Mucosa of gallbladder (tissue), 1 donor: ENCODE measurements around the gene STPG3. TPM values are rescaled to one million over a fixed set of nuclear protein-coding genes. Genes with fewer than 3 reads are reported as not detected.

Source experiments
- DNase-seq: peaks from one replicate; pipeline ENCODE4 v3.0.0-alpha.2; 2020; ENCODE audit warnings: low spot score
- total RNA-seq: library from RNA; stranded (reverse); gene quantifications from one replicate; pipeline ENCODE4 v1.2.1, GENCODE V29; 2021
- donor health status: DM: no; HTN: no; CAD: no.

Gene STPG3
- total RNA-seq, 1 donor from 2014 or later, result not detected

DNA sequence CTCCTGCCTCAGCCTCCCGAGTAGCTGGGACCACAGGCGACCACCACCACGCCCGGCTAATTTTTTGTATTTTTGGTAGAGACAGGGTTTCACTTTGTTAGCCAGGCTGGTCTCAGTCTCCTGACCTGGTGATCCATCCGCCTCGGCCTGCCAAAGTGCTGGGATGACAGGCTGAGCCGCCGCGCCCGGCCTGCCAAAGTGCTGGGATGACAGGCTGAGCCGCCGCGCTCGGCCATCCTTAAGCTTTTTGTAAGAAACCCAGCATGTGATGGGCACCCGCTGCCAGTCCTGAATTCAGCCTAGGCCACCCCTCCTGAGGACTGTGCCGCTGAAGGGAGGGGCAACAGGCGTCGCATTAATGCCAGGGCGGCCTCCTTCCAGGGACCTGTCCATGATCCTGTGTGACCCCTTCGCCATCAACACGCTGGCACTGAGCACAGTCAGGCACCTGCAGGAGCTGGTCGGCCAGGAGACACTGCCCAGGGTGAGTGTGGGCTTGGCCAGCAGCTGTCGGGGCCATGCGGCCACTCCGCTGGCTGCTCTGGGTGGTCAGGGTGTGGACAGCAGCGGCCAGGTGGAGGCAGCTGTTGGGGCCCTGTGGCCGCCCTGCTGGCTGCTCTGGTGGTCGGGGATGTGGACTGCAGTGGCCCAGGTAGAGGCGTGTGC, 14.5 kb downstream of the STPG3 start:
- DNase-seq, result no peak

DNA sequence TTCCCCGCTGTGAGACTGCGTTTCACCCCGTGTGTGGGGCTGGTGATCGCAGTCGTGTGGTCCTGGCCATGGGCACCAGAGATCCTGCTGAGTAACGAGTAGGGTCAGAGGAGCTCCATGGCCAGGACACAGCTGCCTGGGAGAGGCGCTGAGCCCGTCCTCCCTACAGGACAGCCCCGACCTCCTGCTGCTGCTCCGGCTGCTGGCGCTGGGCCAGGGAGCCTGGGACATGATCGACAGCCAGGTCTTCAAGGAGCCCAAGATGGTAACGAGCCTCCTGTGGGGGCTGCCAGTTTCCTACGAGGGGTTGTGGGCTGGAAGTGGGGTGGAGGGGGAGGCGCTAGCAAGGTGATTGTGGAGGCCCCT, 15.1 kb downstream of the STPG3 start:
- no peak for DNase-seq

DNA sequence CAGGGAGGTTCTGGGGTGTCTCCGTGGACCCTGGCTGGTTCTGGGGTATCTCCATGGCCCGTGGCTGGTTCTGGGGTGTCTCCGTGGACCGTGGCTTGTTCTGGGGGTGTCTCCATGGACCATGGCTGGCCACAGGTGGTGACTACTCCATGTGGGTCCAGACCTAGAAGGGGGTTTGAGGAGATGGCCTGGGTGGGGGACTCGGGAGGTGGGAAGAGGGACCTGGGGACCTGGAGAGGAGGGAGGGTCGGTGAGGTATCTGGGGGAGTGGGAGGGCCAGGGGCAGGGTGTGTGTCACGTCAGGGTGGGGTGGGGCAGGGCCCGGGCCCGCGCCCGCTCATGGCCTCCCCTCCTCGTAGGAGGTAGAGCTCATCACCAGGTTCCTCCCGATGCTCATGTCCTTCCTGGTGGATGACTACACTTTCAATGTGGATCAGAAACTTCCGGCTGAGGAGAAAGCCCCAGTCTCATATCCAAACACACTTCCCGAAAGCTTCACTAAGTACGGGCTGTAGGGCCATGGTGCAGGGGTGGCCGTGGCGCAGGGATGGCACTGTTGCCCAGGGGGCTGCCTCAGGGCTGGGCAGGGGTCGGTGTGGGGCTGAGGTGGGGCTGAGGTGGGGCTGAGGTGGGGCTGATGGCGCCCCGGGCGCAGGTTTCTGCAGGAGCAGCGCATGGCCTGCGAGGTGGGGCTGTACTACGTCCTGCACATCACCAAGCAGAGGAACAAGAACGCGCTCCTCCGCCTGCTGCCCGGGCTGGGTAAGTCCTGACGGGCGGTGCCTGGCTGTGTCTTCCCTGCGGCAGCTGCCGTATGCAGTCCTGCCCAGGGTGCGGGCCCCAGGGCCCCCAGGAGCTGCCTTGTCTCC, 15.7 kb downstream of the STPG3 start:
- no peak for DNase-seq

DNA sequence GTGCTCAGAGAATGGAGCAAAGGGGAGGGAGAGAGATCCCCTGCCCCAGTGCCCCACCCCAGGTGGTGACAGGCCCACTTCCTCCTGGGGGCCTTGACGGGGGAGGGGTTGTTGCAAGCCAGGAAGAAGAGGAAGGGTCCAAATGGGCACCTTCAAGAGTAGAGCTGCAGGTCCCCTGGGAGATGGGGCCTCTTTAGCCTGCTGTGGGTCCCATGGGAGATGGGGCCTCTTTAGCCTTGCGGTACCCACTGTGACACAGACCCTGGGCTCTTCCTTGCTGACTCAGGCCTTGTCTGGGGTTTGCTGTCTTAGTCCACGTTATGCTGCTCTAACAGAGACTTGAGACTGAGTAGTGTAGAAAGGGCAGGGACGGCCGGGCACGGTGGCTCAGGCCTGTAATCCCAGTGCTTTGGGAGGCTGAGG, 16.9 kb downstream of the STPG3 start:
- no peak for DNase-seq

DNA sequence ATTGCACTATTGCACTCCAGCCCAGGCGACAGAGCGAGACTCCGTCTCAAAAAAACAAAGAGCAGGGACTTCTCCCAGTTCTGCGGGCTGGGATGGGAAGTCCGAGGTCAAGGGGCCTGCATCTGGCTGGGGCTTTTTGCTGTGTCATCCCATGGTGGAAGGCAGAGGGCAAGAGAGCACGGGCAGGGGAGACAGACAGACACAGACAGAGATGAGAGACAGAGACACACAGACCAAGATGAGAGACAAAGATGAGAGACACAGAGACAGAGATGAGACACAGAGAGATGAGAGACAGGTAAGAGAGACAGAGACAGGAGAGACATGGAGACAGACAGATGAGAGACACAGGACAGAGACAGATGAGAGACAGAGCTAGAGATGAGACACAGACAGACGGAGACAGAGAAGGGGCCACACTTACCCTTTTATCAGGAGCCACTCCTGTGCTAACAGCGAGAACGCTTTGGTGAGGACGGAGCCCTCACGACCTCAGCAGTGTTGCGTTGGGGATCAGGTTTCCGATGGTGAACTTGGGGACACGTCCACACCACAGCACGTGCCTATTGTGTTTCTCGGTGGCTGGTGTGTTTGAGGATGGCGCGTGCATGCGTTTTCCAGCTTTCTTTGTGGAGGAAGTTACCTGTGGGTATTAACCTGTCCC, 17.6 kb downstream of the STPG3 start:
- DNase-seq, result no peak

DNA sequence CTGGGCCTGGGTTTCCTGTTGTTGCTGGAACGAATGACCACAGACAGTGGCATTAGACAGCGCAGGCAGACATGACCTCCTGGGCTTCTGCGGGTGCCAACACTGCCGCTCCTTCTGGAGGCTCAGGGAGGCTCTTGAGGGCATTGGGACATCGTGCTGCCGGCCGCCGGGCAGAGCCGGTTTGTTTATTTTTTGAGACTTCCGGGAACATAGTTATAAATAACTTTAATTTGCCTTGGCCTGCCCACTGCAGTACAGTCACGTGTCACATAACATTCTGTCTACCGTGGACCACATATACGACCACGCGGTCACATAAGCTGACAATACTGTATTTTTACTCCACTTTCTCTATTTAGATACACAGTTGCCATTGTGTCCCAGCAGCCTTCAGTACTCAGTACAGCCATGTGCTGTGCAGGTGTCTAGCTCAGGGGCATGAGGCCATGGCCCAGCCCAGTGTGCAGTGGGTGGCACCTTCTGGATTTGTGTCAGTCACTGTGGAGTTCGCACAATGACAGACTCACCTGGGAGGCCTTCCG, 18.2 kb downstream of the STPG3 start:
- DNase-seq, result peak; percentile 68

DNA sequence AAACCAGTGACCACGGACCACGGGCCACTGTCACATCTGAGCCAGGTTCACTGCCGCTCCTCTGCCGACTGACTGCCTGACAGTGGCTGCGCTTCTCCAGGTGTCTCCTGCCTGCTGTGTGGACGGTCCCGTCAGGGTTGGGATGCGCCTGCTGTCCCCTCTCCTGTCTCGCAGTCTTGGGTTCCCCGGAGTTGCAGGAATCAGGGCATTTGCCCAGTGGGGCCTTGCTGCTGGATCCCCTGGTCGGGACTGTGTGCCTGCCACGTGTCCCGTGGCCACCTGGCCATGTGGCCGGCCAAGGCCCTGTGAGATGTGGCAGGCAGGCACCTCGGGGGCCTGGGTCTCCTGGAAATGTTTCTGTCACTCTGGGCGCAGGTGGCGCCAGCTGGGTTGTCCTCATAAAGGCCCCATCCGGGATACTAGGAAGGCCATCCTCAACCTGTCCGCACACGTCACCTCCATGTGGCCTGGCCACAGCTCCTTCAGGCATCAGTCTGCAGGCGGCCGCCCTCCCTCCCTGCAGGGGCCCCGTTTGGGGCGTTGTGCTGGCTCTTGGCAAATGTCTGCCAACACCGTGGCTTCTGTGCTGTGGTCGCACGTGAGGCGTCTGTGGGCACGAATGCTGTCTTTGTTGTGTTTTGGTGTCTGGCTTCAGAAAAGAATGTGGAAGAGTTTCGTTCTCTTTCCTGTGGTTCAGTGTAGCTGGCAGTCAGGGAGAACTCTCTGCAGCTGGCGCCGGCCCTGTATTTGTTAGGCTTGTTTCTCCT, 20.0 kb downstream of the STPG3 start:
- DNase-seq, result no peak

DNA sequence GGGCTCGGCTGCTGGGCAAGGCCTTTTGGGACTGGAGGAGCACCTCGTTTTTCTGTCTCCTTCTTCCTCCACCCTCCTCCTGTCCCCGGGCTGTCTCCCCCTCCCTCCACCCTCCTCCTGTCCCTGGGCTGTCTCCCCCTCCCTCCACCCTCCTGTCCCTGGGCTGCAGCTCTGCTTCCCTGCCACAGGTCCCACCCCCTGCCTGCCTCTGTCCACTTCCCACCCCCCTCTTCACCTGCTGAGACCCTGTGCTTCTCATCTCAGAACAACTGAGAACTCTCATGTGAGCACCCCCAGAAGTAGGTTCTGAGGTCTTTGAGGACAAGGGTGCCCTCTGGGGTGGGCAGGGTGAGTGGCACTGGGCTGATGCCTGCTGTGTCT, 20.6 kb downstream of the STPG3 start:
- no peak for DNase-seq

DNA sequence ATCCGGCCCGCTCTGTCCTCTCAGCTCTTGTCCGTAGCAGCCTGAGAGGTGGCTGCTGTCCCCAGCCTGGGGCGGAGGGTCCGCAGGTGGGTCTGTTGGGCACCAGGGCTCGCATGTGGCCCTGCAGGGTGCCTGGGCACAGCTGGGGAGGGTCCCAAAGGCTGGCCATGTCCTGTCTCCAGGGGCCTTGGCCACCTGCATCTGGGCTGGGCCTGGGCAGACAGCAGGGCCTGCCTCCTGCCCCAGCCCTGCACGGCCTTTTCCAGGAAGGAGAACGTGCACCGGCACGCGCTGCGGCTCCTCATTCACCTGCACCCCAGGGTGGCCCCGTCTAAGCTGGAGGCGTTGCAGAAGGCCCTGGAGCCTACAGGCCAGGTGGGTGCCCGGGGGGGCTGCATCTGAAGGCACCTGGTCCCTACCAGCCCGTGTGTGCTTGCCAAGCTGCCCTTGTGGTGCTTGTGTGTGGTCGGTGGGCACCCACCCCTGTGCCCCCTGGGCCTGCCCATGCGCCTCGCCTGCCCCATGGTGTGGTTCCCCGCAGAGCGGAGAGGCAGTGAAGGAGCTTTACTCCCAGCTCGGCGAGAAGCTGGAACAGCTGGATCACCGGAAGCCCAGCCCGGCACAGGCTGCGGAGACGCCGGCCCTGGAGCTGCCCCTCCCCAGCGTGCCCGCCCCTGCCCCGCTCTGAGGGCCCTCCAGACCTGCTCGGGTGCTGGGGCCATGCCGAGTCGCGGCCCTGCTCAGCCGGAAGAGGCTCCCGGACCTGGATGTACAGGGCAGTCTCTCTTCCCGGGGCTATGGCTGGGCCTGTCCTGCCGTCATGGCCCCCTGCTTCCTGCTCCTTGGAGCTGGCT, 21.4 kb downstream of the STPG3 start:
- no peak for DNase-seq

DNA sequence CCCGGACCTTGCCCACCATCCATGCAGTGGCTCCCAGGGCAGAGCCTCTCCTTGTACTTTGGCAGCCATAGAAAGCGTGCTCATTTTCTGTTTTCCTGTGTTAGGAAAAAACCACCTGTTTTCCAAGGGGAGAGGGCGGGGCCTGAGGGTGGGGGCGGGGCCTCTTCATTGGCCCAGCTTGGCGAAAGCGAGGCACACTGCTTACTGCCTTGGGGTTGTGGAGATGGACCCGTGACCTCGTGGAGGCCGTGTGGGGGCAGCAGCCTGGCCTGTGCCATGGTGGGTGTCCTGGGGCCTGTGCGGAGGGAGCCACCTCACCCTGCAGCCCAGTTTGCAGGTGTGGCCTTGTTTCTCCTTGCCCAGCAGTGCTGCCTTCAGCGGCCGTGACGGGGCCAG, 22.0 kb downstream of the STPG3 start:
- no peak for DNase-seq

DNA sequence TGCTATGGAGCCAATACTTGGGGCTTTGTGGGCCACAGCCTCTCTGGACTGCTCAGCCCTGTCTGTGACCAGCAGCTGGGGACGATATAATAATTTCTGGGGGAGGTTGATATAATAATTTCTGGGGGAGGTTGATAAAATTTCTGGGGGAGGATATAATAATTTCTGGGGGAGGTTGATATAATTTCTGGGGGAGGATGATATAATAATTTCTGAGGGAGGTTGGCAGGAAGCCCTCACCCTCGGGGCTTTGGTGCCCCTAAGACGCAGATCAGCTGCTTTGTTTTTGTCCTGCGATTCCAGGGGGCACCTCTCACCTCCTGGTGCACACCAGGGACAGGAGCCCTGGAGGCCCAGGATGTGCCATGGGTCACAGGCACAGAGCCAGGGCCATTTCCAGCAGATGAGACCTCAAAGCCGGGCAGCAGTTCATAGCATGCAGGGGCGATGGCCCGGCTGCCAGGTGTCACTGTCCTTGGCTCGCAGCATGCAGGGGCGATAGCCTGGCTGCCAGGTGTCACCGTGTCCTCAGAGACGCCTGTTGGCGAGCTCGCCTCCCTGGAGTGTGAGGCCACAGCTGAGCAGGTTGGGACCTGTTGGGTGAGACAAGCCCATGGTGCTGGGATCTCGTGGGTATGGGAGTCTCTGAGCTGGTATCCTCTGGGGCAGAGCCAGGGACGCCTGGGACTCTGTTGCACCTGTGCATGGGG, 22.7 kb downstream of the STPG3 start:
- no peak for DNase-seq

DNA sequence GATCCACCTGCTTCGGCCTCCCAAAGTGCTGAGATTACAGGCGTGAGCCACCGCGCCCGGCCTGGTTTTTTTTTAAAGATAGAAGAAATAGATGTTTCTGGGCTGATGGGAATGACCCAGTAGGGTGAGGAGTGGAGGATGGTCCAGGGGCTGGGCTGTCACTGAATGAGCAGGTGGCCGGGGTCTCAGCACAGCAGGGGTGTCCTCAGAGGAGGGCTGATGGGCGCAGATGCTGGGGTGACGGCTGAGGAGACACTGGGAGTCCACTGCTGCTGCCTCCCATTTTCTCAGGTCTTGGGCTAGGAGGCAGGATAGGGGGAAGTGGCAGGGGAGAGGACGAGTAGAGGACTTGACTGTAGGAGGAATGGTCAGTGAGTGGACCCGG, 24.1 kb downstream of the STPG3 start:
- DNase-seq, result no peak

DNA sequence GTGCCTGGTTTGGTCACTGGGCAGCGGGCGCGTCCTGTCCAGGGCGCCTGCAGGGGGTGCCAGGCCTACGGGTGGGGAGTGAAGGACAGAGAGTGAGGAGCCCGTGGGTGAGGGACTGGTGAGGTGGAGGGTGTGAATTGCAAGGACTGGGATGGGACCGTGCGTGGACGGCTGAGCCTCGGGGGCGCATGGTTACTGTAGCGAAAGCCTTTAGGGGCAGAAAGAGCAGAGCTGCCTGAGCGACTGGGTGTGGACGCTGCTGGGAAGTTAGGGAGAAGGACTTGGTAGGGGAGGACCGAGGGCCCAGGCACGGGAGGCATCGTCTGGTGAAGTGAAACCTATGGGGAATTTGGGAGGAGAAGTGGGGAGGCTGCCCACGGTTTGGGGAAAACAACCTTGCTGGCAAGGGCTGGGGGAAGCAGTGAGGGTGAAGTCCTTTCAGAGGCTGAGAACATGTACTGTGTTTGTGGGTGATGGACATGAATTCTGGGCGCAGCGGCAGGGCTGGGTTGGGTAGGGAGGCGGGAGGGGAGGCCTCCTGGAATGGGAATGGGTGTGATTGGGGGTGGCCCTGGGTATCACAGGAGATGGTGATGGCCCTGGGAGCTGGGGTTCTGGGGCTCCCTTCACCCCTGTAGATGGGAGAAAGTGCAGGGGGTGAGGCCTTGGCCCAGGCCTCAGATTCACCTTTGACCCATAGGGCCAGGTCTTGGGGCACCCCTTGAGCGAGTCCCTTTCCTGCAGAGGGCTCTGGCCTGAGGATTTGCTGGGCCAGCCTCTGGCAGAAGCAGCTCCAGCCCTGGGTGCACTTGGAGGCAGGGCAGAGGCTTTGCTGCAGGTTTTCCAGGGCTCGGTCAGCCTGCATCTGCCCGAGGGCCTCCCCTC, 24.7 kb downstream of the STPG3 start:
- DNase-seq, result no peak

DNA sequence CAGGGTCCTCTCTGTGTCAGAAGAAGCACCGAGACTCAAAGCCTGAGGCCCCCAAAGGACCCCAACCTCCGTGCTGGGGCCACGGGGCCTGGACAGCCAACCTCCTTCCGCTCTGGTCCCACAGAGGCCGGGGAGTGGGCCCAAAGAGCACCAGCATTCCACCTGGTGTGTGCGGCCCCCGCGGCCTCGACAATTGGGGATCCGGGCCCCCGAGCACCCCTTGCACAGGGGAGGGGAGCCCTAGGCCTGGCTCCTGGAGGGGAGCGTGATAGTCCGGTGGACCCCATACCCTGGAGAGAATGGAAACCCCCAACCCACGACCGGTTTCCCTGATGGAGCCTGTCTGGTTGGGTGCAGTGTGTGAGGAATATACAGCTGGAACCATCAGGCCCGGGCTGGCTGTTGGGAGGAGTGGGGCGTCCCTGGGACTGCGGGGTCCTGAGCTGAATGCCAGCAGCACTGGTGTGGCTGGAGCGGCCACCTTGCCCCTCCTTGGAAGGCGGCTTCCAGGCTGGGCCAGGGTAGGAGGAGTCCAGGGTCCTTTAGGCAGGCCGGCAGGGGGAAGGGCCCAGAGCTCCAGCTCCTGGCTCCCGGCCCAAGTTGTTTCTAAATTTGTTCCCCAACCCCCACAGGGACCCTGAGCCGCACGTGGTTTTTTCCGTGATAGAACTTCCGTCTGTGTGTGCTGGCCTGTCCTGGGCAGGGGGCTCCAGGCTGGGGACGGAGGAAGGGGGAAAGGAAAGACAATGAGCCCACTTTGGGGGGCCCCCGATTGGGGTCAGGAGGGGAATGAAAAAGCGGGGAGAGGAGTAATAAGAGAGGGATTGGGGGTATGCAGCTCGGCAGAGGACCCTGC, 25.6 kb downstream of the STPG3 start:
- DNase-seq, result peak; percentile 62

DNA sequence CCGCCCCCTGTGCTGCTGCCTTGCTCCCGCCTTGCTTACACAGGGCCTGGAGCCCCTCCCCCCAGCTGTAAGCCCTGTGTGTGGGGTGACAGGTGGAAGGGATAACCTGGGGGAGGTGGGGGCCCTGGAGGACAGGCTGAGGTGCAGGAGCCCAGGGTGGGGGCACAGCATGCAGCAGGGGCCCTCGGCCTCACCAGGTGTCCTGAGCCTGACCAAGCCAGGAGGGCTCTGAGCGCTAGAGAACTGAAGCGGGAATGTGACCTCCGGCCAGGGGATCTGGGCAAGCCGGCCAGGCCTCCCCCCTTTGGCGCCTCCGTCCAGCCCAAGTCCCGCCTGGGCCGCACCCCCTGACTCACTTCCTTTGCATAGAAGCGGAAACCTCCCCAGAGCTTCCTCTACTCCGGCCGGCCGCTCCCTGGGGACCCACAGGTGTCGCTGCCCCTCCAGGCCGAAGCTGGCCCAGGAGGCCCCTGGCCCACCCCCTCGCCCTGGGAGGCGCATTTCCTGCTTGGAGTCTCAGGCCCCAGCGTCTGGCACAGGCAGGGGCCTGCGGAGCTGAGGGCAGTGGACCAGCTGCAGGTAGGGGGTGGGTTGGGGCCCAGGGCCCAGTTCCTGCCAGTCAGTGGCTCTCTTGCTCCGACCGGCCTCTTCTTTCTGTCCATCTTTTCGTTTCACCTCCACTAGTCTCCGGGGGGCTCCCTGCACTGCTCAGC, 26.4 kb downstream of the STPG3 start, which contains the start of gene TOR4A:
Gene TOR4A, plus strand, starts transcription at position 398 of the 713 bp plus-strand sequence. CDS start 964 bp downstream, outside the sequence.
- peak; percentile 80 for DNase-seq

DNA sequence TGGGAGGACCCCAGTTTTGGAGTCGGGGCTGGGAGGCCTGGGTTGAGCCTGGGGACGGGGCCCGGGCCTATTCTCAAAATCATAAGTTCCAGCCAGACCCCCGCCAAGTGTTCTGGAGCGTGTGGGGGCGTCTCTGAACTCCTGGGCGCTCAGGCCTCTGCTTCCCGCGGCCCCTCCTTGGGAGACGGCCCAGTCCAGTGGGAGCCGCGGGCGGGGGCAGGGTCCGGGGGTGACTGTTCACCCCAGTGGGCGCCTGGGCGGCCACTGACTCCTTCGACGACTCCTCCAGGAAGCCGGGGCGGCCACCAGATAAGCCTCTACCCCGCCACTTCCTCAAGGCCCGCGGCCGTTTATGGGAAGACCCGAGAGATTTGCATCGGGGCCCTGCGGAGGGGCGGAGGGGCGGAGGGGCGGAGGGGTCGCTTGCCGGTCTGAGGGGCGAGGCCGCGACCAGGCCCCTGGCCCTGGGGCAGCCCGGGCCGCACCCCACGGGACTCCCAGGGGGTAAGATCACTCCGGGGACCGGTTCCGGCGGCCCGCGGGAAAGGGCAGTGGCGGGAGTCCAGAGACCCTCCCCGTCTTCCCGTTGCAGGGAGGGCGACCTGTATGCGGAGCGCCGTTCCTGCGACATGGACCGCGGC, 27.1 kb downstream of the STPG3 start:
- DNase-seq, result no peak
